Measurements from ENCODE around the gene TTC3.

The TTC3 gene

DNA sequence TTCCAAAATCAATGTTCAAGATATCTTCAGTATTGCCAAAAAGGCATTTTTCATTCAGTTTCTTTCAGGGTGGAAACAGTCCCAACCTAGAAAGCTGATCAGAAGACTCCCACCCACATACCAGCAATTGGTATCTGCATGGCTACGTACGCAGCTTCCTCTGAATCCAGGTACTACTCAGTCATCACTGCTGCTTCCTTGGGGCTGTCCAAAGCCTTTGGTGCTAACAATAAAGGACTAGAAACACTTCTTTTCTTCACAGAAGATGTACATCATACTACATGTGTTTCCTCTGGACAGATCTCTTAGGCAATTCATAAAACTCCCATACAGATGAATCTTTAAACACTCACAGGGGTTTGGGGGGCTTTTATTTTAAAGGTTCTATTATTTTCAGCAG, 164.3 kb downstream of the TTC3 start:
- in situ Hi-C loops (cut with MboI; ENCODE audit: low sequenced_read_pairs, unreplicated experiment) = no loop called here
- no peak for TF ChIP-seq CTCF (IDR thresholded peaks at IDR 0.05; ENCODE audit: borderline replicate concordance, control extremely low read depth, extremely low read depth, insufficient read depth, missing control alignments)
- DNase-seq (ENCODE audit: low spot score) = no peak

GRCh38 chr21:37237764-37238163, 164.7 kb downstream of the TTC3 start:
- in situ Hi-C loops (cut with MboI; ENCODE audit: low sequenced_read_pairs, unreplicated experiment) = no loop called here
- no peak for DNase-seq (ENCODE audit: low spot score)
- TF ChIP-seq CTCF (IDR thresholded peaks at IDR 0.05; ENCODE audit: borderline replicate concordance, control extremely low read depth, extremely low read depth, insufficient read depth, missing control alignments) = no peak

DNA sequence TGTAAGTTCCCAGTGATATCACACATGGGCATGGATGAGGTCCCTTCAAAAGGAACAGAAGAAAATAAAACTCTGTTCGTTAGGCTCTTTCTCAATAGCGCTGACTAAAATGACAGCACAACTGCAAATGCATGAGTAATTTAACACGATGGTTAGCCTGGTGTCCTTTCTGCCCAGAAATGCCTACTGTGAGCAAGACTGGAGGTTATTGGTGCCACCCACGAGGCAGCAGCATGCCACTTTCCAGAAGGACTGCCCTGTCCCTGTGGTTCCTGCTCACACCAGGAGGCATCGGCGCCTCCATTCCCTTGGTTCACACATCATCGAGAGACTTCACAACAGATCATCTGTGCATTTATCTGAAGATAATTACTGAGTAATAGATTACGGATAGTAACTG, 167.9 kb downstream of the TTC3 start:
- DNase-seq (ENCODE audit: low spot score) = no peak
- no peak for TF ChIP-seq CTCF (IDR thresholded peaks at IDR 0.05; ENCODE audit: borderline replicate concordance, control extremely low read depth, extremely low read depth, insufficient read depth, missing control alignments)
- in situ Hi-C loops (cut with MboI; ENCODE audit: low sequenced_read_pairs, unreplicated experiment) = no loop called here

GRCh38 chr21:37241426-37241825, 168.4 kb downstream of the TTC3 start:
- in situ Hi-C loops (cut with MboI; ENCODE audit: low sequenced_read_pairs, unreplicated experiment) = no loop called here
- no peak for DNase-seq (ENCODE audit: low spot score)

DNA sequence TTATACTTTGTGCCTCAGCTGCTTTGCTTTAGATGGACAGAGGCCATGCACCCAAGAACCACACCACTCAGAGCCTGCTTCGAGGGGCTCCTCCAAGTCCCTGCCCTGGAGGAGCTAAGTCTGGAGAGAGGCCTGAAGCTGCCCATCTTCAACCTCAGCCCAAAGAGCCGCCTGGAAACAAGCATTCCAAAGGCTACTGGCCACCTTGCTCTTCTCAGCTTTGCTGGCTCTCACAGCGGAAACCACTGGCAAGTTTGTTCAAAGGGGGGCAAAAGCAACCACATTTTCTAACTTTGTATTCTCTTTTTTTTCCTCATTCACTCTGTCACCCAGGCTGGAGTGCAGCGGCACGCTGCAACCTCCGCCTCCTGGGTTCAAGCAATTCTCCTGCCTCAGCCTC, 170.9 kb downstream of the TTC3 start:
- in situ Hi-C loops (cut with MboI; ENCODE audit: low sequenced_read_pairs, unreplicated experiment) = no loop called here
- no peak for TF ChIP-seq CTCF (IDR thresholded peaks at IDR 0.05; ENCODE audit: borderline replicate concordance, control extremely low read depth, extremely low read depth, insufficient read depth, missing control alignments)
- DNase-seq (ENCODE audit: low spot score) = no peak

More at GRCh38 chr21:37241426-37241825, 168.4 kb downstream of the TTC3 start:
- TF ChIP-seq CTCF (IDR thresholded peaks at IDR 0.05; ENCODE audit: borderline replicate concordance, control extremely low read depth, extremely low read depth, insufficient read depth, missing control alignments) = no peak

- in situ Hi-C loops (cut with MboI; ENCODE audit: low sequenced_read_pairs, unreplicated experiment) = no loop called here
- no peak for TF ChIP-seq CTCF (IDR thresholded peaks at IDR 0.05; ENCODE audit: borderline replicate concordance, control extremely low read depth, extremely low read depth, insufficient read depth, missing control alignments)
- DNase-seq (ENCODE audit: low spot score) = no peak
These were observed 171.5 kb downstream of the TTC3 start for GRCh38 chr21:37244501-37245095.
